Measurements from ENCODE around the gene ERC1.
"Not testable (repeated sequence)": the region's sequence is repeated elsewhere in the genome, so short reads cannot be mapped to it uniquely, and the experiment has no call there.

ERC1 gene

DNA sequence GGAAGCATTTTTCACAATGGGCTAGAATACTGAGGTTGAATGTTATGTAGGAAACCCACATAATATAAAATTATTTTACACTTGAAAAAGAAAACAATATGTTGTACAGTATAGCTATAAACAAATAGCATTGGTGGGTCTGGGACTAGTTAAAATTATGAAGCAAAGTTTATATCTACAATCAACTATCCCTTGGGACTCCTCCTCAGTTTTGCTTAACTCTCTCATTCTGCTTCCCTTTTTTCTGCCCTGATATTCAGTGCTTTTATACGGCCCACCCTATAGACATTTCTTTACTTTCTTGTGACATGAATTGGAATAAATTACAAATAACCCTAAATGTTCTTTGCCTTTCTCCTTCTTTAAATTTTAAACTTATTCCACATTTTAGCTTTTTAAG, 302.9 kb downstream of the ERC1 start:
- DNase-seq = no peak

DNA sequence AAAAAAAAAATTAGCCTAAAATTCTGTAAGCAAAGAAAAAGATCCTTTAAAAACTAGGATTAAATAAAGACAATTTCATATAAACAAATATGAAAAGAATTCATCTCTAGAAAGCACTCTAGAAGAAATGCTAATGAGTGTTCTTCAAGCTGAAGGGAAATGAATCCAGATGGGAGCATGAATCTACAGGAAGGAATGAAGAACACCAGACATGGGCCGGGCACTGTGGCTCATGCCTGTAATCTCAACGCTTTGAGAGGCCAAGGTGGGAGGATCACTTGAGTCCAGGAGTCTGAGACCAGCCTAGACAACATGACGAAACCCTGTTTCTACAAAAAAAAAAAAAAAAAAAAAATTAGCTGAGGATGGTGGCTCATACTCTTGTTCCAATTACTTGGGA, 306.2 kb downstream of the ERC1 start:
- no peak for DNase-seq

GRCh38 chr12:1297639-1298175, 306.7 kb downstream of the ERC1 start:
- no peak for DNase-seq

GRCh38 chr12:1300460-1300859, 309.4 kb downstream of the ERC1 start:
- no peak for DNase-seq

DNA sequence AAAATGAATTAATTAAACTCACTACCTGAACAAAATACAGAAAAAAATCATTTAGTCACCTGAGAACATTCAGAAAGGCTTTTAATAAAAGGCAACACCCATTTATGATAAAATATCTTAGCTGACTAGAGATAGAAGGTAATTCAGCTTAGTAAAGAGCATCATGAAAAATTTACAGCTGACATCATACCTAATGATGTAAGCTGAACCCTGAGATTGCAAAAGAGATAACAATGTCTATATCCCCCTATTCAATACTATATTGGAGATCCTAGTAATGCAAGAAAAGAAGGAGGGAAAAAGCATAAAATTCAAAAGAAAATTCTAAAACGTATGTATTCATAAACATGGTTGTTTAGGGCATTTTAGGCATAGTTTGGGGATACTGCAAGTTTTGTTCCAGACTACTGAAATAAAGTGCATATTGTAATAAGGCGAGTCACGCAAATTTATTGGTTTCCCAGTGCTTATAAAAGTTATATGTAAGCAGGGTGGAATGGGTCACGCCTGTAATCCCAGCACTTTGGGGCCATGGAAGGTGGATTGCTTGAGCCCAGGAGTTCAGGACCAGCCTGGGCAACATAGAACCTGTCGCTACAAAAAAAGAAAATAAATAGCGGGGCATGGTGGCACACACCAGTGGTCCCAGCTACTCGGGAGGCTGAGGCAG, 311.3 kb downstream of the ERC1 start:
- DNase-seq = no peak

DNA sequence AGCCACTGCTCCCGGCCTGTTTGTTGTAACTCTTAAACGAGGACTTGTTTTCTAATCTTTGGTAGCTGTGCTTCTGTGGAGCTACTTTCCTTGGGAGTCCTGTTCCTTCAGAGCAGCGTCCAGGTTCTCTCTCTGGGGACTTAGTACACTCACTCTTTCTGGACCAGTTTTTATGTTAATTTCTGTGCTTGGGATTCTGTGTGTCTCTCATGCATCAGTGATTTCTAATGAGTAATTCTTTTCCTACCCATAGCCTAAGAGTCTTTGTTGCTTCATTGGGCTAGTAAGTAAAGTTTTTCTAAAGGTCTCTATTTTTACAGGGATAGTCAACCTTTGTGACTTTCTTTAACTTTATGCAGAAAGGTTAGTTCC, 314.0 kb downstream of the ERC1 start:
- DNase-seq = no peak

- no peak for DNase-seq
These were observed 314.9 kb downstream of the ERC1 start for GRCh38 chr12:1305791-1306500.

DNA sequence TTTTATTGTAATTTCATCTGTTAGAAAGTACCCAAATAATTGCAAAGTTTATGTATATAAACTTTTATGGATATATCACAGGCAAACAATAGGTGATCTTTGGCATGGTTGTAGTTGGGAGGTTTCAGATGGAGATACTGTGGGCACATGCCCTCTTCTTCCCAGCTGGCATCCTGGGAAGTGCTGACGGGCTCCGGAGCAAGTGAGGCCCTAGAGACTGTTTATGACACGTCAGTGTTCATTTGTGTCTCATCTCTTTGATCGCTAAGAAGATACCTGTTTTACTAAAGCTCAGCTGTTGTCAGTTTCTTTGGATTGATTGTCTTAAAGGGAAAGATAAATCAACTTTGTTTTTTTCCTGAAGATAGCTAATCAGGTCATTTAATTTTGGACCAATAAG, 315.8 kb downstream of the ERC1 start:
- DNase-seq = no peak

DNA sequence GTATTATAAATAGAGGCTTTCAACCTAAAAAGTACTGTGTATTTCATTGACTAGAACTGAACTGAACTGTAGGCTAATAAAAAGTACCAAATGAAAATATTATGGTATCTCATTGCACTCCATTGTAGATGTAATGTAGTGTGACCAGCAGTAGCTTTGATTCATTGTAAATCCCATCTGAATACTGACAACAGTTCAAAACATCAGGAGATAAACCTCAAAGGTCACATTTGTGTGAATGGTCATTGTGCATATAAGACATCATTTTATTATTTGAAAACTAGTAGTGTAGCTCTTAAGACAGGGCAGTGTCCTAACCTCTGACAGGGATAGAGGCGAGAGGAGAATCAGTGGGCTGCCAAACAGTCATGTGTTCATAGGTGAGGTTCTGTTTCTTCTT, 316.8 kb downstream of the ERC1 start:
- DNase-seq = no peak

- DNase-seq = no peak
These were observed 318.6 kb downstream of the ERC1 start for GRCh38 chr12:1309613-1310012.

- no peak for DNase-seq
These were observed 319.6 kb downstream of the ERC1 start for GRCh38 chr12:1310653-1311052.

GRCh38 chr12:1311145-1311544, 320.1 kb downstream of the ERC1 start:
- no peak for DNase-seq

GRCh38 chr12:1313906-1314305, 322.9 kb downstream of the ERC1 start:
- no peak for DNase-seq

DNA sequence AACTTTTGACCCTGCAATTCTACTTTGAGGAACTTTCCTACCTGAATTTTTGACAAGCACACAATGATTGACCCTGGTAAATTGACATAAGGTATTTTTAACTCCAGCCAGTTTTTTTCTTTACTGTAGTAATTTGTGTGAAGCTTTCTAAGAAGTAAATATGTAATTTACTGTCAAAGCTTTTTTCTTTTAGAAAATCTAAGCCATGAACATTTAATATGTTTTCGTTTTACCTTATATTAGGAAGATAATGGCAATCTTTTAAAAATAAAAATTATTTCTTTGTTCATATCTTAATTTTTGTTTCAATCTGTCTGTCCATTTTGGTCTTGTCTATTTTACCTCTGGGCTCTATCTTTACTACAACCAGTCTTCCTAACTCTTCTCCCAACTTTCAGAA, 323.5 kb downstream of the ERC1 start:
- DNase-seq = no peak

GRCh38 chr12:1316991-1317390, 326.0 kb downstream of the ERC1 start:
- DNase-seq = not testable (repeated sequence)

DNA sequence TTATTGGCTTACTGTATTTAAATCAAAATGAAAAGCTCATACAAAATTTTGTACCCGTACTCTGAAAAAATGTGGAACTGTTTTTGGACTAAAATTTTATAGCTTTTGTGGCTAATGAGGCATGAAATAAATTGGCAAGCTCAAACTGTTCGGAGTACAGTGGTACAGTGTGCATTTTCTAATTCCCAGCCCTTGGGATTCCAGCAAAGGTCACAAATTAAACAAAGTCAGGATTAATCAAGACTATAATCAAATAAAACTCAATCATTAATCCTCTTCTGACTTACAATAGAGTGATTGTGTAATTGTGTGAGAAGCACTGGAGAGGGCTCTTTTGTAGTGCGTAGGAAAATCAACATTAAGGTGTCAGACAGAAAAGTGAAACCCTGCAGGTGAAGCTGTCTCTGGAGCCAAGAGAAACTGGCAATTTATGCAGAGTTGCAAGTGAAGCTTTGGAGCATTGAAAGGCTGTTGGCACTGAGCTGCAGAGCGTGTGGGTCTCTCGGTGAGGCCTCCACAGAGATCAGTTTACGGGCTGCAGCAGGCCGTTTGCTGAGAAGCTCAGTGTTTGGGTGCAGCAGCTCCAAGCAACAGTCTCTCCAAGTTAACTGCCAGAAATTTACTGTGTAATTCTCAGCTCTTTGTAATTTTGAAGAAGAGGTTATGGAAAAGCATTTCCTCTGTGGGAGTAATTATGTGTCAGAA, 327.5 kb downstream of the ERC1 start:
- DNase-seq = no peak

- DNase-seq = no peak
These were observed 328.2 kb downstream of the ERC1 start for GRCh38 chr12:1319212-1319611.

DNA sequence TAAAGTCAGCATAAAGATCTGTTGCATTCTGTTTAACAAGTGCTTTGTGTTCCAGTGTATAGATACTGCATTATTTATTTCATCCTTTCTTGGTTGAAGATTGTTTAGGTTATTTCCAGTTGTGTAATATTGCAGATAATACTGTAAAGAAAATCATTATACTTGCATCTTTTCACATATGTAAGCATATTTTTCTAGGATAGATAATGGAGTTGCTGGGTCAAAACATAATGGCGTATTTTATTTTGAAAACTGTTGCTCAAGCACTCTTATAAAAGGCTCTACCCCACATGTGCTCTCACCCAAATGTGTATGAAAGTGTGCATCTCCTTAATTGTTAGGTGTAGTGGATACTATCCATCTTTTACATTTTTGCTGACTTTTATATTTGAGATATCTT, 329.0 kb downstream of the ERC1 start:
- DNase-seq = no peak

DNA sequence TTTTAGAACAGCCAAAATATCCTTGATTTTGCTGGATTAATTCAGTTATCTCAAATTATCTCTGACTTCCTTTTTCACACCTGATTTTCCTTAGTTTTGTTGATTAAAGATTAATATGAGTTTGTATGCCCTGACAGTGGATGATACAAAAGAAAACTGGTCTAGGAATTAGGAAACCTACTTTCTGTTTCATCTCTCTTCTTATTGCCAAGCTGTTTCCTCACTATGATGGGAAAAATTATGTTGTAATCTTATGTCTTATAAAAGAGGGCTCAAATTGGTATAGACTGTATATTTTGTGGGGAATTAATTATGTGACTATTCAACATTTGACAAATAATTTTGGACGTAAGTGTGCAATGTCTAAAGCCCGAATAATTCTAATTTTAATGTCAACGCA, 331.8 kb downstream of the ERC1 start:
- no peak for DNase-seq

- DNase-seq = no peak
These were observed 333.1 kb downstream of the ERC1 start for GRCh38 chr12:1324099-1324498.

- no peak for DNase-seq
These were observed 333.9 kb downstream of the ERC1 start for GRCh38 chr12:1324910-1325309.

DNA sequence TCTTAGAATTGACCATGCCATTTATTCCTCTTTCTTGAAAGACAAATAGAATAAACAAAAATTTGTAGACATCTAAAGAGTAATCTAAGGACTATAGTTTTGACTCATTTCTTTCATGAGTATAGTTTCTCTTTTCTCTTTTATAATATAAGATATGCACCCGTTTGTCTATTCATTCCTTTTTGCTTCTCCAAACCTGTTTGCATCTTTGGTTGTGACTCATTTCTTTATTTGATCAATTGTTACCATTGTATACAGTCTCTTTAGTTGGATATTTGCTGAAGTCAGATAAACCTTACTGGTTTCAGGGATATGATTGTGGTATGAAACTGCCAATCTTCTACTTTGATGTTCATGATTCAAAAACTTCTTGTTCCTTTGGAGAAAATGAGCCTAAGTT, 334.6 kb downstream of the ERC1 start:
- DNase-seq = no peak

GRCh38 chr12:1326258-1326657, 335.2 kb downstream of the ERC1 start:
- DNase-seq = no peak

GRCh38 chr12:1328391-1328790, 337.4 kb downstream of the ERC1 start:
- DNase-seq = no peak
